SIG-M5 treated with dmso at 0.1 percent for 504 hours (cell line): ENCODE data around the gene MMAB.

Experiments used
- DNase-seq: peaks from one replicate; lab custom pipeline; 2025; ENCODE audit not compliant: unreplicated experiment; lab: John Stamatoyannopoulos, UW

Gene MMAB

DNA sequence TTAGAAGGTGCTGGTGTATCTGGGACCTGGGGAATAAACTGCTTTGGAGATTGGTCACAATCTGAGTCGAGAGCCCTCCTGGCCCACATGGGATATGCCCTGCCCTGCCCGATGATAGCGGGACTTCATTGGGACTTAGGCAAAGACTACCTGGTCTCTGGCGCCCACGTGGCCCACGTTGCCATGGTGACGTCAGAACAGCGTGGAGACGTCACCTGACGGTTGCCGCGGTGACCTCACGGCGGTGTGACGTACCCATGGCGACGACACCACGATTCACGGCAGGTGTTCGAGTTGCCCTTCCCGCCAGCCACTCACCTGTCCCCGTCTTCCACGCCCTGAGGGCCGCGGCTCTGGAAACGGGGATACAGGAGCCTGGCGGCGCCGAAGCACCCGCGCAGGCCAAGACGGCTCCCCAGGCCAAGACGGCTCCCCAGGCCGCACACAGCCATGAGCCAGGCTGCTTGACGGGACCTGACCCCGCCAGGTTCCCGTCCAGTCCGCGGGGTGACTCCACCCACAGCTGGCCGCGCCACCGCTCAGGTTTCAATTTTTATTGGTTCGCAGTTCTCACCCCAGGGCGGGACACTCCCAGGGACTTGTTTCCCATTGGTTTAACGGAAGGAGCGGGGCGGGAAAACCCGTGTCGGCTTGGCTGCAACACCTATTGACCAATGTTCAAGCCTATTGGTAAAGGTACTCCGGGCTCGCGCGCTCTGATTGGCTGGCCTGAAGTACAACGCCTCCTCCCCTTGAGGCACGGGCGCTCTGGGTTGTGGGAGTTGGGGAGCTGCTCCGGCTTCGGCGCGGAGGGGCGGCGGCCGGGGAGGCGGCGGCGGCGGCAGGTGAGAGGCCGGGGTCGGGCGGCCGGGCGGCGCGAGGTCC lies at the start of gene MMAB, which contains the start of gene MVK:
TSS of gene MMAB (minus strand) at position 476 of the 885 bp plus-strand sequence. CDS start at position 452, 24 bp downstream.
TSS of gene MVK (plus strand) at position 766 of the 885 bp plus-strand sequence. CDS start 1,029 bp downstream, outside the sequence.
- DNase-seq = peak; percentile 99

DNA sequence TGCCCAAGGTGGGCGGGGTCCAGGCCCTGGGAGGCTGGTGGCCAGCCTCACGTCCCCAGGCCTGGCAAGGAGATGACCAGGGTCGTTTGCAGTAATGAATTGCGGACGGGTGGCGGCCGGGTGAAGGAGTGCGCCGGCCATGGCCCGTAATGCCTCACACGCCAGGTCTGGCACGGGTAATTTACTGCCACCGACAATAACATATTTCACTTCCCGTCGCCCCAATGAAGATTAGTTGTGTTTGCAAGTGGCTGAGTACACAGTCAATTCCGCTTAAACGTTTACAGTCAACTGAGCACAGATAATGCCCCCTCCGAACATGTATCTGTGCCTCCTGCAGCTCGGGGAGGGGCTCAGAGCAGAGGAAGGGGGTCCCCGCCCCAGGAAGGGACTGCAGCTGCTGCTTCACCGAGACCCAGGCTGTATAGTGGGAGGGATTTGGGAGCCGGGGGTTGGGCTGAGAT lies 48.6 kb upstream of the MMAB start:
- no peak for DNase-seq

DNA sequence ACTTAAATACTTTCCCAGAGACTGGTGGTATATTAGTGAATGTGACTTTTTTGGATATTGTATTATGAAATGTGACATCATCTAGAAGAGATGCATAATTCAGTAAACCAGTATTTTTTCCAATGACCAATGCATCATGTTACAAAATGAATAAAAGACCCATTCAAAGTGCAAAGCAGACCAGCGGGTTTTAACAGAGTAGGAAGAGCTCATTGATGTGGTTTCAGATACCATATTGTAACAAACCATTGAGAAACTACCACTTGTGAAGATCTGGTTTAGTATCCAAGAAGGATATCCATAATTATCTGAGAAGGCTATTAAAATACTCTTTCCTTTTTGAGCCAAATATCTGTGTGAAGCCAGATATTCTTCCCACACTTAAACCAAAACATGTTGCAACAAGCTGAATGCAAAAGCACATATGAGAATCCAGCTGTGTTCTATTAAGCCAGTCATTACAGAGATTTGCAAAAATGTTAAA lies 47.9 kb upstream of the MMAB start:
- no peak for DNase-seq

DNA sequence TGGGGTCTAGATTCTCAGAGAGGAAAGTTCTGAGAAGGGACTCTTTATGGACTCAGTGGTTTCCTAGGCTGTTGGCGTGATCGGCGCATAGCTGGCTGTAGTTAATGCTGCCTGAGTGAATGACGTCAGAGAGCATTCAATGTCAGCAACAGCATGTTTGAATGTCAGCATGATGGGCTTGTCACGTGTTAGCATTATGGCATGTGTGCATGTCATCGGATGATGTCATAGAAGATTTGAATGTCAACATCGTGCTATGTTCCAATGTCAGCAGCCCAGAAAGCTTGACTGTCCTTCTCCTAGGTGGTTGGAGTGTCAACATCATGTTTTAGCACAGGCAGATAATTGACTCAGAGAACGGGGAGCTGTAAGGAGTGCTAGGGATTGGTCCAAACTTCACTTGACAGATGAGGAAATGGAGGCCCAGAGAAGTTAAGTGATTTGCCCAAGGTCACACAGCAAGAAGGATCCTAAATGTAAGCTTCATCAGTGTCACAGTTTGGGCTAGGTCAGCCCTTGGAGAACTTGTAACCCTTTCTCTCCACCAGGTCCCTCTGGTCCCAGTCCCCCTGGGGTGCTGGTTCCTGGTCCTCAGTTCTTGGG lies 45.8 kb upstream of the MMAB start:
- no peak for DNase-seq

DNA sequence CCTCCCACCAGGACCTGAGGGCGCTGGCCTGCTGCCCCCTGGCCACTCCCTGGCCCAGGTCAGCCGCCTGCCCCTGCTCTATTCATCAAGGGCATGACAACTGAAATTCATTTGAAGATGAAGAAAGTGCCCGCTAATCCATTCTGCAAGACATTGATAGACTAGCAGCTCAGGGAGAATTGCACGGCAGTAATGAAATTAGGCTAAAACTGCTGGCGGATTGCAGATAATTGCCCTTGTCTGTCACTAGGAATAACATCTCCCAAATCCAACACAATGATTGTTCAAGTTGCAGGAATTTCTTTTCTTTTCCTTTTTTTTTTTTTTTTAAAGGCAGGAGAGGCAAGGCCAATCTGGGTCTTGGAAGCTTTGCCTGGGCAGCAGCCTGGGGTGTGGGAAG lies 44.8 kb upstream of the MMAB start:
- no peak for DNase-seq

DNA sequence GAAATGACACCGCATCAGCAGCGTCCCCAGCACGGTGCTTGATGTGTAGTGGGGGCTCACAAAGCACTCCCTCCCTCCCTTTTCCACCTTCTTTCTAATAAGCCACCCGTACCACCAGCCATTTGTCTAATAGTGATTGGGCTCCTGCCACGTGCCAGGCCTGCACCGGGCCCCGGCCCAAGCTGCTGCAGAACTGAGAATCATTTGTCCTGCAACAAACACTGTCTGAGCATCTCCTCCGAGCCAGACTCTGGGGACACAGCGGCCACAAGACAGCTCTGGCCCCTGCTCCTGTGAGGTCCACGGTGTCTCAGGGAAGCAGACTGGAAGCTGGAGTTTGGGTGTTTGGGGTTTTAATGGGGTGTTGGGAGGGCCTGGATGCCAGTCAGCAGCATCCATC lies 44.2 kb upstream of the MMAB start:
- no peak for DNase-seq

DNA sequence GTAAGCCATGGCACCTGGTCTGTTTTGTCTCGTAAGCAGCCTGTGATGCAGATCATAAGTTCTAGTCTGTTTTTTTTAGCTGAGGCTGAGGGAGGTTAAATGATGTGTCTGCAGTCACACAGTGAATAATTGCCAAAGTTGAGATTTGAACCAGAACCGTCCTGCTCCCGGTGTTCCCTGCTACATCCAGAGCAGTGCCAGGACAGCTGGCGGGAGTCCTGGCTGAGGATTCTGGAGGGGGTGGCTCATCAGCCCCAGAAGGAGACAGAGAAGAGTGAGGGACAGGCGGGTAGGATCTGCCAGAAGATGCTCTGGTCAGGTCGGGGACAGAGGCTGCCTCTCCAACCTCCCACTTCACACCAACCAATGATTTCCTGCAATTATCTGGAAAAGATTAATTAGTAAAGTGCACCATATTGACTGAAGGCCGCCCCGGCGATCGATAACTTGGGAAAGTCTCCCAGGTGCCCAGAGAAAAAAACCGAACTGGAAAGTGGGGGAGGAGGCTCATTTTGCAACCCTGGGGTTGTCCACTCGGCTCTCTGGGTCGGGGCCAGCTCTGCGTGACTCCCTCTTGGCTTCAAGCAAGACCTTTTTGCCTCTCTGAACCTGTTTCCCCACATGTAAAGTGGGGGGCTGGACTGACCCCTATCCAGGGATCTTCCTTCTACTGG lies 42.4 kb upstream of the MMAB start:
- no peak for DNase-seq

DNA sequence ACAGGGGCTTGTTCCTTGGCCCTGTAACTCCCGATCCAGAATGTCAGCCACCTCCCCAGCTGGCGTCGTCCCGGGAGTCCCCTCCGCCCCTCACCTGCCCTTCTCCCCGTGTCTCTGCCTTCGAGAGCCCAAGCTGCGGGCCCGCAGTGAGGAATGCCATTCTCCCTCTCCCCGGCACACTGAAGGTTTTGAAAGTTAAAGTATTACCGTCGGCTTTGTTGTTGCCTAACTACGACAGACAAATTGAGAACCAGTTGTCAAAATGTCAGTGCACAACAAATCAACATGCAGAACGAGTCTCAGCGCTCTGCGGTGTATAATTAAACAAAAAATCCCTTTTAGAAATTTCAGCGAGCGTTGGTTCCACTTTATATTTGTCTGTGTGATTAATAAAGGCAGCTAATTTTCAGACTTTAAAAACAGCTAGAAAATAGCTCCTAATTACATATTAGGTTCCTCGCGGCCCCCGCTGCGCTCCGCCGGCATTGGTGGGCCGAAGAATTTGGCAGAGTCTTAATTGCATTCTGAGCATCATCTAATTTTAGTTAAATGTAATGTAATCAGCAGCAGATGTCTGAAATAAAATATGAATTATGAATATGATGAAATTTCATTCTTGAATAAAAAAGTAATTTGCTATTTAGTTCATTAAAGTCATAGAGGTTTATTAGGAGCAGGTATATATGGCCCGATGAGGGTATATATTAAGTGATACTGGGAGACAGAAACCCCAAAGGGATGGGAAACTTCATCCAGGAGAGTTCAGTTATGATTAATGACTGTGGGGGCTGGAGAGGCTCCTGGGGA lies 40.5 kb upstream of the MMAB start:
- no peak for DNase-seq

DNA sequence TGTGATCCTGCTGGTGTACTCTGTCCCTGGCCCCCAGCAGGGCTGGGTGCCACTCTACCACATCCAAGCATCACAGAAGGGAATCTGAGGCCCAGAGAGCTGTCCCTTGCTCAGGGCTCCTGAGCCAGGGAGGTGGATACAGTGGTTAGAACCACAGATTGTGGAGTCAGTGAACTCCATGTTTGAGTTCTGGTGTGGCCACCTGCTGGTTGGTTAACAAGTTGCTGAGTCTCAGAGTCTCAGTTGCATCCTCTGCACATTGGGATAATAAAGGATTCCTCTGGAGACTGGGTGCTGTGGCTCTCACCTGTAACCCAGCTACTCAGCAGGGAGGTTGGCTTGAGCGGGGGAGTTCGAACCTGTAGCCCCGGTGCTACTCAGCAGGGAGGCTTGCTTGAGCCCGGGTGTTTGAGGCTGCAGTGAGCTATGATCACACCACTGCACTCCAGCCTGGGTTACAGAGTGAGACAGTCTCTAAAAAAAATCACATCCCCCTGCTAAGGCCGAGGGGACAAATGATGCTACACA lies 39.7 kb upstream of the MMAB start:
- no peak for DNase-seq

DNA sequence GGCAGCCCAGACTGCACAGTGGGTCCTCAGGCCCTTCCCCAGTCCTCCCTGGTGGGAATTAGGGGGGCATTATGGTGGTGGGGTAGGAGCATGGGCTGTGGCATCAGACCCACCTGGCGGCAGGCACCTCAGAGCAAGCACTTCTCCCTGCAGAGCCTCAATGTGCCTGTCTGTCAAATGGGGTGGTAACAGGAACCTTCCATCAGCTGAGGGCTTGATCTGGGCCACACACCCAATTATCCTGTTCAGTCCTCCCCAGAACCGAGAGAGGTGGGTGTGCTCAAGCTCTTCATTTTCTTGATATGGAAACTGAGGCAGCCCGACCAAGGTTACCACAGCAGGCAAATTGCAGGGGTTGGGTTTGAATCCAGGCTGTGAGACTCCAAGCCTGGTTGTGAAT lies 38.7 kb upstream of the MMAB start:
- no peak for DNase-seq

DNA sequence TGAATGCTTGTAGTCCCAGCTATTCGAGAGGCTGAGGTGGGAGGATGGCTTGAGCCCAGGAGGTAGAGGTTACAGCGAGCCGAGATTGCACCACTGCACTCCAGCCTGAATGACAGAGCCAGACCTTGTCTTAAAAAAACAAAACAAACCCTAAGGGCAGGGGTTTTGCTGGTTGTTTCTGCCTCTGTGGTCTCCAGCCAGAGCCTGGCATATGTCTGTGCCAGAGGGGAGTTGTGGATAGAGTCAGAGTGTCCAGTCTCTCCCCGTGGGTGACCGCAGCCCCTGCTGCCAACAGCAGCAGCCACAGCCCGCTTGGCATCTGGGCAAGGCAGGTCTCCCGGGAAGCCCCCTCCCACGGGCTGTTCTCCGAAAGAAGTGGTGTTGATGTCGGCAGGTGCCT lies 37.9 kb upstream of the MMAB start:
- no peak for DNase-seq

DNA sequence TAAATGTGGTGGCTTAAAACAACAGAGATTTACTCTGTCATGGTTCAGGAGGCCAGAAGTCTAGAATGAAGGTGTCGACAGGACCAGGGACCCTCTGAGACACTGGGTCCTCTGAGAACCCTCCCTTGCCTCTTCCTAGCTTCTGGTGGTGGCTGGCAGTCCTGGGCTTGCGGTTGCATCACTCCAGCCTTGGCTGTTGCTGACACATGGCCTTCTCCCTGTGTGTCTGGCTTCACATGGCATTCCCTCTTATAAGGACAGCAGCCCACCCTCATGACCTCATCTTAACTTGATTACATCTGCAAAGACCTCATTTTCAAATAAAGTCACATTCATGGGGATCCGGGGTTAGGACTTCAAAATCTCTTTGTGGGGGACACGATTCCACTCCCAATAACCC lies 37.2 kb upstream of the MMAB start:
- no peak for DNase-seq

DNA sequence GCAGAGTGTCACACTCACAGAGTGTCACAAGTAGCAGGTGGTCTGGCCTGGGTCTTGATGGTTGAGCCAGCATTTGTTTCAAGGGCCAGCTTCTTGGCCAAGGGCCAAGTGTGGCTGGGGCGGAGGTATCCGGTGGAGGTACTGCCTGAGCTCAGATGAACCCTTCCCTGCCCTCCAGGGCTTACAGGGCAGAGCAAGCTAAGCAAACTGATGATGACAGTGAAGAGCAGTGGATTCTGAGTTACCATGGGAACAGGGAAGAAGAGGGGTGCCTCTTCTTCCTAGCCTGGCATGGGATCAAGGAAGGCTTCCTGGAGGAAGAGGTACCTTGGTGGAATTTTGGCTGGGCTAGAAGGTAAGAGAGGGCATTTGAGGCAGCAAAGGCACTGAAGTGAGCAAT lies 36.0 kb upstream of the MMAB start:
- no peak for DNase-seq

DNA sequence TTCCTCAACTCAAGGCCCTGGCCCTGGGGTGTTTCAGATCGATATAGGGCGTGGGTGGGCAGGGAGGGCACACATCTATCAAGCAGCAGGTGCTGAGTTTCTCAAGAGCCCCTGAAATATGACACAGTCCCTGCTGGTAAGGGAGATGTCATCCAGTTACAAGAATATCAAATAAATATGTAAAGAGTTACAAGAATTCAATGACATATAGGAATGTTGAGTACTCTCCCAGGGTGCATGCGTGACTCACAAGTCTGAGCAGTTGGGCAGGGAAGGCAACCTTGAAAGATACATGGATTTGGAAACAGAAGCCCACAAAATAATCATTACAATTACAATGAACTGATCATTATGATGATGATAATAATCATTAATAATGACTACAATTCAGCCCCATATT lies 35.5 kb upstream of the MMAB start:
- DNase-seq = no peak

DNA sequence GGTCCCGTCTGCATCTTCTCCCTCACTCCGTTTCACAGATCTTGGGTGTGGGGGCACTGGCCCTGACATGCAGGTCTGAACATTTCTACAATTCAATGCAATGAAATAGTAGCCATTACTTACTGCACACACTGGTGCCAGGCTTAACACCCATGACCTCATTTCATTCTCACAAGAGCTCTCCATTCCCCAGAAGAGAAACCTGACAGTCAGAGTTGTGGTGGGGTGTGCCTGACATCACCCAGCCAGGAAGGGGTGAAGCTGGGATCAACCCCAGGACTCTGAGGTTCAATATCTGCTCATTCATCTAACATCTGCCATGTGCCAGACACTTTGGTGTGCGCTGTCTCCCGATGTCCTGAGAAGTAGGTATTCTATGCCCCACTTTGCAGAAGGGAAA lies 35.0 kb upstream of the MMAB start:
- DNase-seq = no peak

DNA sequence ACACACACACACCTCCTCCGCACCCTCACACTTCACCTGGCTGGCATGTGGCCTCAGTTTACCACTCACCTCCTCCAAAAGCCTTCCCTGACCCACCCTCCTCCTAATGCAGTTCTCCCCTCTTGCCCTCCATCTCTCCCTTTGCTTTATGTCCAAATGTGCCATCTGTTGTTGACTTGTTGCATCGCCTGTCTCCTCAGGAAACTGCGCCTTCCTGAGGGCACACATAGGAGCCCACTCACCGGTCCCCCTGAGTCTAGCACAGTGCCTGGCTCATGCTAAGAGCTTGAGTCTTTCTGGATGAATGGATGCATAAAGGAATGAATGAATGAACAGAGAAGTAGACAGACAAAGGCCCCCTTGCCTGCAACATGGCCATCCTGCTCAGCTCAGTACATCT lies 34.3 kb upstream of the MMAB start:
- no peak for DNase-seq

DNA sequence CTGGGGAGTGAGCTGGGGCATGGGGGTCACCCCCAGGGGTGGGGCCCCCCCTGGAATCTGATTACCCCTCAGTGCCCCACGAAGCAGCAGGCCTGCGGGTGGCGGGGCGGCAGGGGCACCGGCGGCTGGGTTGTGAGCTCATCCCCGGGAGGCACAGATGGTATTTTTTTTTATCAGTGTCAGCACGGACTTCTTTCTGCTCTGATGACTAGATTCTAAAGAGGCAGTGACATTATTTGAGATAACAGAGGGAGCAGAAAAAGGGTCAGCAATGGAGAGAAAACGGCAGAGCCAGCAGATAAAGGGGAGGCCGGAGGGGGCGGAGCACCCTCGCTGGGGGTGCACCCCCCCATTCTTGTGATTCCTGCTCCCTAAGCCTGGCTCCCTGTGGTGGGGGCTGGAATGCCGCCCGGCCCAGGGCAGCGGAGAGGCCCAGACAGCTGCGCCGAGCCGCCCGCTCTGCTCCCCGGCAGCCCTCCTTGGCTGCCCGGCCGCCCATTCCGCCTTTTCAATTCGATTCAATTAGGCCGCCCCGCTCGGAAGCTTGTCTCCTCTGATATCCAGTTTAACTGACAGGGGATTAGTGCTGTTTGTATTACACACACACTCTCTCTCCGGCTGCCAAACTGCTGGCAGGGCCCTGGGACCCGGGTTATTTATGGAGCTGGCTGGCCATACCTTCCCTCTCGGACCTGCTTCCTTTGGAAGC lies 33.2 kb upstream of the MMAB start:
- no peak for DNase-seq

DNA sequence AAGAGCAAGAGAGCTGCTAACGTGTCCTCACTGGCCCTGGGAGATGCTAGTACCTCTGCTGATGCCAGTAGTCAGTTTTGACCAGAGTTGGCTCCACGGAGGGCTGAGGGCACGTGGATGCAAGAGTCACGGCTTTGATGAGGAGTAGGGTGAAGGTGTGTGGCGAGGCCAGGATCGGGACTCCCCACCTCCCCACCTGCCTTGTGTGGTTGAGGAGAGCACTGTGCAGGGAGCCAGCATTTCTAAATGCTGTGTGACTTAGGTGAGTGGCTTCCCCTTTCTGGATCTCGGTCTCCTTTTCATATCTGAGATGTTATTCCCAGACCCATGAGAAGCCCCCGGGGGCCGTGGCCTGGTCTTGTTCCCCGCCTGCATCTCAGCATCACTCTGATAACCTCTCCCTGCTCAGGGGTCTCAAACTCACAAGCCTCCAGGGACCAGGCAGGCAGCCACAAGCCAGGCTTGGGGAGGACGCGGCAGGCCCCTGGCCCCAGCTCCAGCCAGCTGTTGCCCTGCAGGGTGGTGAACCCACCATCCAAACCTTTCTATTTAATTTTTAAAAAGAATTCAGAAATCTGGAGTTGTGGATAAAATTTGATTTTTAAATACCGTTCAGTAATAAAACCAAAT lies 32.4 kb upstream of the MMAB start:
- no peak for DNase-seq

DNA sequence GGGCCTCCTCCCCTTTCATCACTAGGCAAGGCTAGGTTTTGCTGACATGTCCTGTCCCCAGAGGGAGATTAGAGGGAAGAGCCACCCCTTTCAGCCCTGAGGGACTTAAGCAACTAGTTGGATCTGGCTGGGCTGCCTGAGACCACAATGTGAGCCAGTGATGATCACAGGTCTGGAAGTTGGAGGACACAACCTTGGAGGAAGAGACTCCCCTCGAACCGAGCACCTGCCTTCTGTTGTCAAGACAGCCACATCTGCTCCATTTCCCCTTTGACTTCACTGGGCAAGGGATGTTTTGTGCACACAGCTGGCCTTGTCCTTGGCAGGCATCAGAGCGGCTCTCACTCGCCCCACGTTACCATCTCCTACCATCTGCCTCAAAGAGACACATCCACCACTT lies 31.7 kb upstream of the MMAB start:
- no peak for DNase-seq
